Adrenal gland (tissue), 5 donors: Measurements from ENCODE around the gene TACR2.

ENCODE experiments used
- CTCF ChIP-seq, 6 experiments: fragments of 450-650 bp in 4 of 6; fragments of 200-600 bp in 2 of 6; sonication (generic) in 1 of 6; IDR thresholded peaks; 1 replicate in 5 of 6; 2 replicates in 1 of 6; pipeline versions ENCODE4 v1.5.1 to v1.8.0; 2016 to 2021; ENCODE audit warnings: antibody characterized with exemption in 6 of 6, mild to moderate bottlenecking in 2 of 6, moderate library complexity in 1 of 6
- POLR2A ChIP-seq, 2 donors: fragments of 450-650 bp; IDR thresholded peaks; one replicate each; pipeline ENCODE4 v1.6.1; 2017; ENCODE audit warnings: antibody characterized with exemption in 2 of 2, mild to moderate bottlenecking in 2 of 2, moderate library complexity in 1 of 2
- donor health status: DM: no; HTN: no; CAD: no.

- TF ChIP-seq CTCF (IDR thresholded peaks at IDR 0.05) (no peak), POLR2A (IDR thresholded peaks at IDR 0.05) (no peak)
Observed at GRCh38 chr10:69363666-69364065, 53.1 kb downstream of the TACR2 start.
